ENCODE measurements around the gene CFAP20DC.
"Not testable (repeated sequence)": the region's sequence is repeated elsewhere in the genome, so short reads cannot be mapped to it uniquely, and the experiment has no call there.

The CFAP20DC gene

GRCh38 chr3:59049671-59050331, at the start of gene CFAP20DC:
CFAP20DC (minus strand) TSS chr3:59050025; CDS start chr3:59049631, 394 bp downstream.
- peak; percentile 90 for DNase-seq

GRCh38 chr3:59098516-59098915, 48.7 kb upstream of the CFAP20DC start:
- DNase-seq: not testable (repeated sequence)

GRCh38 chr3:59094446-59094845, 44.6 kb upstream of the CFAP20DC start:
- DNase-seq: no peak

DNA sequence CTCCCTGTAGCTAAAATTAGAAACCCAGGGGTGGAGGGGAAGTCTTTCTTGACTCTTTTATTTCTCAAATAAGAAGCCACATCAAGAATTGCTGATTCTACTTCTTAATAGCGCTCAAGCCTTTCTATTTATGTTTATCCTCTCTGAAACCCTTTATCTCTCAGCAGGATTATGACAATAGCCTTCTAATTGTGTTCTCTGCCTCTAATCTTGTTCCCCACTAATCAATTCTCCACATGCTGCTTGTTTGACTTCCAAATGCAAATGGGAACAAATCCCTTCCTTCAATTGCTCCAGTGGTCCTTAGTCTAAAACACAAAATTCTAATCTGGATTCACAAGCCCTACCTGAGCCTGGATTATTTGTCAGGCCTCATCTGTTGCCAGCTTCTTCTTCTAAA, 43.7 kb upstream of the CFAP20DC start:
- DNase-seq: no peak

GRCh38 chr3:59088761-59089160, 38.9 kb upstream of the CFAP20DC start:
- DNase-seq: no peak

- no peak for DNase-seq
Observed at GRCh38 chr3:59085976-59086375, 36.2 kb upstream of the CFAP20DC start.

DNA sequence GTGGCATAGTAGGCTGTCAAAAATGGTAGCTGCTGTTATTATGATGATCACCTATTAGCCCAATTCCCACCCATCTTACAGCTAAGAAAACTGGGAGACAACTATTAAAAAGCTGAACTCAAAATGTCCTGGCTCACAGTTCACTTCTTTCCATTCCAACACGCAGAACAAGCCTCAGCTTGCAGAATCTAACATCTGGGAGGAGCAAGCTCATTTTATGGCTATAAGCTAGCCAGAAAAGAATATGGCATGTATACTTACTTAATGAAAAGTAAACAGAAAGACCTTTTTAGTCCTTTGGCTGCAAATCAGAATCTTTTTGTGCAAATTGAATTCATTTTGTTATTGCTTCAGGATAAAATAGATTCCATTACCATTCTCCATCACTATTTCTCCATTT, 34.8 kb upstream of the CFAP20DC start:
- no peak for DNase-seq

- no peak for DNase-seq
Observed at GRCh38 chr3:59082106-59082505, 32.3 kb upstream of the CFAP20DC start.

DNA sequence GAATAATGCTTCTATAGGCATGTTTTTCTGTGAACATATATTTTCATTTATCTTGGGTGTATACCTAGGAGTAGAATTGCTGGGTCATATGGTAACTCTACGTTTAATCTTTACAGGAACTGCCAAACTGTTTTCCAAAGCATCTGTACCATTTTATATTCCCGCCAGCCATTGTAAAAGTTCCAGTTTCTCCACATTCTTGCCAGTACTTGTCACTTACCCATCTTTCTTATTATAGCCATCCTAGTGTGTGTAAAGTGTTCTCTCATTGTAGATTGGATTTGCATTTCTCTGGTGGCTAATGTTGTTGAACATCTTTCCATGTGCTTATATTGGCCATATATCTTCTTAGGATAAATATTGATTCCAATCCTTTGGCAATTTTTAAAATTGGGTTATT, 31.2 kb upstream of the CFAP20DC start:
- no peak for DNase-seq

DNA sequence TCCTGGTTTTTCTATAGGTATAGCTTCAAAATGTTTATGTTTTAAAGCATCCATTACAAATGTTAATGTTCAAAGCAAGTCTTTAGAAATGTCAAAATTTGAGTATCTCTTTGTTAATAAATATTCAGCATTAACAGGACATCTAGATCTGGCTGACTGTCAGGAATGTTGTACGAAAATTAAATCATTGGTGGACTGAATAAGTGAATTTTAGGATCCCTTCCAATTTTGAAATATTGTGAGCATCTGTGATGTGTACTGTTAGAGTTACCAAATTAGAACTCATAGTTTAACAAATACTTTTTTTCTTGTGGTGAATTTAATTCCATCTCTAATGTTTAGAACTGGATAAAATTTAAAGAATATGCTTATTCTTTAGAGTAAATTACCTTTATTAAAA, 30.1 kb upstream of the CFAP20DC start:
- DNase-seq: no peak

DNA sequence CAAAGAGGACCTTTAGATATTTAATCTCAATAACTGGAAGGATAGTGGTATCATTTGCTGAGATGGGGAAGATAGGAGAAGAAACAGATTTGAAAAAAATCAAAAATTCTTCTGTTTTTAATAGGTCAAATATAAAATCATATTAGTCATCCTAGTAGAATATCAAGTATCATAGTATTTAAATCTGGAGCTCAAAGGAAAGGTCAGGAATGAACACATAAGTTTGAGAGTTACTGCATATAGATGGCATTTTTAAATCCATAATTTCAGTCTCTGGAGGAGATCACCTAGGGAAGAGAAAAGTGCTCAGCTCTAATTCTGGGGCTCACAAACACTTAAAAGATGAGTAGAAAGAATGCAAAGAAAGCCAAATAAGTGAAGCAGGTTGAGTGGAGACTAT, 24.9 kb upstream of the CFAP20DC start:
- no peak for DNase-seq

DNA sequence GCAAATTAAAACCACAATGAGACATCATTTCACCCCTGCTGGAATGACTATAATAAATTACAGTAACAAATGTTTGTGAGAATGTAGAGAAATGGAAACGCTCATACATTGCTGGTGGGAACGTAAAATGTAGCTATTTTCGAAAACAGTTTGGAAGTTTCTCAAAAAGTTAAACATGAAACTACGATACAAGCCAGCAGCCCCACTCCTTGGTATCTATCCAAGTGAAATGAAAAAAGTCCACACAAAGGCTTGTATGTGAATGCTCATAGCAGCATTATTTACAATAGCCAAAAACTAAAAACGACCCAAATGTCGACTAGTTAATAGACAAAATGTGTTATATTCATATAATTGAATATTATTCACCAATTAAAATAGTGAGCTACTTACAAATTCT, 22.9 kb upstream of the CFAP20DC start:
- no peak for DNase-seq

DNA sequence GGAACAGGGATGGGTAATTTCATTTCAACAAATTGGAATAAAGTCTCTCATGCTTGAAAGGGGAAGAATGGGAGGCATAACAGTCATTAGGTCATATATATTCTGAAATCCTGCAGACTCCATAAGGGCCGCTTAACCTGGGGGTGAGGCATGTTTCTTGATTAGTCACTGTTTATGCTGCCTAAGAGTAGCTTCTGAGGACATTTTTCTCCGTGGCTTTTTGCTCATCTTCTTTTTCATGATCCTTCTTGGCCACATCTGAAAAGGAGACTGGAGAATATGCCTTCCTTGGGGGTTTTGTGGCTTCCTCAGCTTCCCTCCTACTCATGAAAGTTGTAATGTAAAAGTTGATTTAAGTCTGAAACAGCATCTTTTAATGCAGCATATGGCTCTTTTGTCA, 20.0 kb upstream of the CFAP20DC start:
- DNase-seq: no peak

- DNase-seq: no peak
Observed at GRCh38 chr3:59065240-59065639, 15.4 kb upstream of the CFAP20DC start.

DNA sequence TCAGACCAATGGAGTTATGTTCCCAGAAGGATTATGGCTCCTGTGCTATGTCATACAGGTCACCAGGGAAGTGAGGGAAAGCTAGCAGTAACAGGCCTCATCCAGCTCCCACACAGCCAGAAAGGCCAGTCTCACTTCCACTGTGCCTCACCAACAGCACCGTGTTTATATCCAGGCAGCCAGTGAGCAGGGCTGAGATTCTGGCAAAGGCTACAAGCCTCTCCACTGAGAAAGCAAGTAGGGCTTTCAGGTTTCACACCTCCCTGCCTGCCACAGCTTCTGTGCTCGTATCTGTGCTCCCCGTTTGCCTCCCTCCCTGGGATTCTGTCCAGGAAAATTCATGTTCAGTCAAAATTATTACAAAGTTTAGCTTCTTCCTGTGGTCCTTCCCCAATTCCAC, 14.9 kb upstream of the CFAP20DC start:
- DNase-seq: no peak

- no peak for DNase-seq
Observed at GRCh38 chr3:59064276-59064675, 14.5 kb upstream of the CFAP20DC start.

- DNase-seq: no peak
Observed at GRCh38 chr3:59056706-59057105, 6.9 kb upstream of the CFAP20DC start.

GRCh38 chr3:59052803-59053411, 3.1 kb upstream of the CFAP20DC start:
- no peak for DNase-seq

GRCh38 chr3:59050811-59051414, 1.1 kb upstream of the CFAP20DC start:
- DNase-seq: not testable (repeated sequence)

GRCh38 chr3:59046839-59047238, 3.0 kb downstream of the CFAP20DC start:
- peak; percentile 33 for DNase-seq

- no peak for DNase-seq
Observed at GRCh38 chr3:59043391-59043790, 6.4 kb downstream of the CFAP20DC start.

- DNase-seq: no peak
Observed at GRCh38 chr3:59040902-59041301, 8.9 kb downstream of the CFAP20DC start.

GRCh38 chr3:59027607-59028006, 22.2 kb downstream of the CFAP20DC start:
- DNase-seq: no peak

DNA sequence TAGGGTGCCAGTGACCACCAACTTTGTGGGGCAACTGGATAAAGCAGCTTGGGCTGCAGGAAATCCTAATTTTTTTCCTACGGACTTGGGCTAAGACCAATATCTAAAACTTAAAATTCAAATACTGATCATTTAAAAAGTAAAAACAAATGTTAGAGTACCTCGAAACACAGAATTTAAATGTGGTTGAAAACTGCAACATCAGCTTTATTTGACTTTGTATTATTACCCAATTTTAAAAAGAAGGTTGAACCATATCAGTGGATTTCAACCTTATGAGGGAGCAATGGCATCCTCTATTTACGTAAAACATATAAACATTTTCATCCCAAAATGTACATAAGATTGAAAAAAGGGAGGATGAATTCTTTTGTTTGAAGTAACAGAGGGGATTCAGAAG, 26.2 kb downstream of the CFAP20DC start:
- DNase-seq: no peak

DNA sequence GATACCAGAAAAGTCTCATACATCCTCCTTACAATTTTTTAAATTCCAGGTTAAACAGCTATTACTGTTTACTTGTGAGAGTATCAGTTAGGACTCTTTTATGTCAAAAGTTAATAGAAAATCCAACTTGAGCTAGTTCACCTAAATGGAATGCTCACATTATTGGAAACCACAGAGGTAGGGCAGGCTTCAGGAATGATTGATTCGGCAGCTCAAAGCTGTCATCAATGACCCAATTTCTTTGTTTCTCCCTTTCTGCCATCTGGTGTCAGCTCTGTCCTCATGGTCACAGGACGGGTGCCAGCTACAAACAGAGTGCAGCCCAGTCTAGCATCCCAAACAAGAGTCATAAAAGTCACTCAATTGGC, 32.2 kb downstream of the CFAP20DC start:
- DNase-seq: no peak

Data from NCI-H510A (cell line).